8988T (cell line): ENCODE data around the gene EP300.
"Not testable (repeated sequence)": the region's sequence is repeated elsewhere in the genome, so short reads cannot be mapped to it uniquely, and the experiment has no call there.

ENCODE experiments used
- DNase-seq: peaks from one replicate; pipeline ENCODE4 v3.0.0; 2011

Gene EP300

GRCh38 chr22:41085842-41086241 lies 6.5 kb upstream of the EP300 start:
- no peak for DNase-seq

GRCh38 chr22:41091132-41092022 lies 1.0 kb upstream of the EP300 start:
- peak; percentile 92 for DNase-seq

GRCh38 chr22:41092847-41093411 lies 537 bp downstream of the EP300 start:
- DNase-seq: no peak

GRCh38 chr22:41094041-41094593 lies 1.7 kb downstream of the EP300 start:
- no peak for DNase-seq

DNA sequence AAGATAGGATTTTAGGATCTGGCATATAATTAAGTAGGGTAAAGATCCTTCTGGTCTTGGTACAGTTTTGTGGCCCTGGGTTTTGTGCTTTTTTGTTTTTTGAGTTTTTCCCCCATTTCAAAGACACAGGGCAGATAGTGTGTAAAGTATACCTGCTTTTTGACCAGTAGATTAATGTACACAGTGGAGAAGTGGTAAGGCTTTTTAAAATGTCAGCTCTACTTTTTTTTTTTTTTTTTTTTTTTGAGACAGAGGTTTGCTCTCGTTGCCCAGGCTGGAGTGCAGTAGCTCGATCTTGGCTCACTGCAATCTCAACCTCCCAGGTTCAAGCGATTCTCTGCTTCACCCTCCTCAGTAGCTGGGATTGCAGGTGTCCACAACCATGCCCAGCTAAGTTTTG lies 4.0 kb downstream of the EP300 start:
- no peak for DNase-seq

- no peak for DNase-seq
Measured at GRCh38 chr22:41096841-41097240, 4.4 kb downstream of the EP300 start.

DNA sequence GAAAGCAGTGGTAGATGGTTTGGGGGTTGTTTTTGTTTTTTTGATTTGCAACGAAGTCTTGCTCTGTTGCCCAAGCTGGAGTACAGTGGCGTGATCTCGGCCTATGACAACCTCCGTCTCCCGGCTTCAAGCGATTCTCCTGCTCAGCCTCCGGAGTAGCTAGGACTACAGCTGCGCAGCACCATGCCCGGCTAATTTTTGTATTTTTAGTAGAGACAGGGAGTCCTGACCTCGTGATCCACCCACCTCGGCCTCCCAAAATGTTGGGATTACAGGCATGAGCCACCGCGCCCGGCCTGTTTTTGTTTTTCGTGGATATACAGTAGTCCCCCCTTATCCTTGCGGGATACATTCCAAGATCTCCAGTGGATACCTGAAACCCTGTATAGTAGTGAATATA lies 6.6 kb downstream of the EP300 start:
- no peak for DNase-seq

DNA sequence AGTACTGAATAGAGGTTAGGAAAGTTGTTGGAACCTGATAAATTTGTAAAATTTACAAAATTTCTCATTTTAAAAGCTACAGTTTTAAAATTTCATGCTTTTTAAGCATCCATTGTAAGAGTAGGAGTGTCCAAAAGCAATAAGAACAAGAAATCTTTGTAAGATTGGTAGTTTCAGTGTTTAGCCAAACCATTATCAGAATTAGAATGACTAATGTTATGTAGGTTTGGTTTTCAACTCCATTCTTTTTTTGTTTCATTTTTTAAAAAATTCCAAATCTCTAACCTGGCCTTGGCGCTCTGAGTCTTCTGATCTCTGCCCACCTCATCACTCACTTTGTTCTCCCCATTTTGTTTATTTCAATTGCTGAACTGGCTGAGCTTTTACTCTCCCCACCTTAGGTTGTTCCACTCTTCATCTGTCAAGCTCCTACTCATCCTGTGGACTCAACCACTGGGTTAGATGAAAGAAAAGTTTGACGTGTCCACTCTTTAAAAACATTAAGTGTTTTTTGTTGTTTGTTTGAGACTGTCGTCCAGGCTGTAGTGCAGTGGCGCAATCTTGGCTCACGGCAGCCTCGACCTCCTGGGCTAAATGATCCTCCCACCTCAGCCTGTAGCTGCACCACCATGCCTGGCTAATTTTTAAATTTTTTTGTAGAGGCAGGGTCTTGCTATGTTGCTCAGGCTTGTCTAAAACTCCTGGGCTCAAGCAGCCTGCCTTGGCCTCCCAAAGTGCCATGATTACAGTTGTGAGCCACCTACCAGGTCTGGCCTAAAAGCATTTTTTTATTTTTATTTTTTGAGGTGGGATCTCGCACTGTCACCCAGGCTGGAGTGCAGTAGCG lies 14.0 kb downstream of the EP300 start:
- DNase-seq: no peak

- DNase-seq: not testable (repeated sequence)
Measured at GRCh38 chr22:41106969-41107325, 14.6 kb downstream of the EP300 start.

- no peak for DNase-seq
Measured at GRCh38 chr22:41110968-41111367, 18.6 kb downstream of the EP300 start.

DNA sequence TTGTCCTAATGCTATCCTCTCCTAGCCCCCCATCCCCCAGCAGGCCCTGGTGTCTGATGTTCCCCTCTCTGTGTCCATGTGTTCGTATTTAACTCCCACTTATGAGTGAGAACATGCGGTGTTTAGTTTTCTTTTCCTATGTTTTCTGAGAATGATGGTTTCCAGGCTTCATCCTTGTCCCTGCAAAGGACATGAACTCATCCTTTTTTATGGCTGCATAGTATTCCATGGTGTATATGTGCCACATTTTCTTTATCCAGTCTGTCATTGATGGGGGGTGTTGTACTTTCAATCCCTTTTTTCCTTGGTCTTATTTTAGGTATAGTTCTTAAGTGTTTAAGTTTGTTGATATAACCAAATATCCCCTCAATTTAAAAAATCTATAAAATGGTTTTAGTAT lies 23.9 kb downstream of the EP300 start:
- DNase-seq: no peak

GRCh38 chr22:41117127-41117965 lies 25.0 kb downstream of the EP300 start:
- no peak for DNase-seq

GRCh38 chr22:41123151-41123550 lies 30.8 kb downstream of the EP300 start:
- DNase-seq: no peak

- no peak for DNase-seq
Measured at GRCh38 chr22:41124086-41124485, 31.7 kb downstream of the EP300 start.

GRCh38 chr22:41127451-41127850 lies 35.1 kb downstream of the EP300 start:
- no peak for DNase-seq

DNA sequence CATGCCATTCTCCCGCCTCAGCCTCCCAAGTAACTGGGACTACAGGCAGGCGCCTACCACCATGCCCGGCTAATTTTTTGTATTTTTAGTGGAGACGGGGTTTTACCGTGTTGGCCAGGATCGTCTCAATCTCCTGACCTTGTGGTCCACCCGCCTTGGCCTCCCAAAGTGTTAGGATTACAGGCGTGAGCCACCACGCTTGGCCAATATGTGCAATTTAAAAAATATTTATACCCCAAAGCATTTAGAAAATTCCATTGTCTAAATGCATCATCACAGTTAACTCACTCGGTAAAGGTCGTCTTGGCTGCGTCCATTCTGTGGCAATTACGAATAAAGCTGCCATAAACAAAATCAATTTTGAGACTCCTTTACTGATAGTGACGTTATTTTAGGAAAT lies 36.2 kb downstream of the EP300 start:
- DNase-seq: no peak

DNA sequence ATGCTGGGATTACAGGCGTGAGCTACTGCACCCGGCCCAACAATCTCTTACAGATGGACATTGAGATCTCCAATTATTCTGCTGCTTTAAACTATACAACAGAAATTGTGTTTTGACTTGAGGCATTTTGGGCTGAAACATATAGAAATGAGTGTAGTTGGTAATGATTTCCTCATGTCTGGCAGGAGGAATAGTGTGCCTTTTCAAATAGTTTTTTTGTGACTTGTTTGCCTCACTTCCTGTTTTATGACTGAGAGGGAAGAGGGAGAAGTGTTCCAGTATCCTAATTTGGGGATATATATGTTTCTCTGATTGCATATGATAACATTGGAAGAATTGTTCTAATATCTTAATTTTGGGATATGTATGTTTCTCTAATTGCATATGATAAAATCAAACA lies 40.2 kb downstream of the EP300 start:
- no peak for DNase-seq

- DNase-seq: no peak
Measured at GRCh38 chr22:41140365-41140957, 48.1 kb downstream of the EP300 start.

DNA sequence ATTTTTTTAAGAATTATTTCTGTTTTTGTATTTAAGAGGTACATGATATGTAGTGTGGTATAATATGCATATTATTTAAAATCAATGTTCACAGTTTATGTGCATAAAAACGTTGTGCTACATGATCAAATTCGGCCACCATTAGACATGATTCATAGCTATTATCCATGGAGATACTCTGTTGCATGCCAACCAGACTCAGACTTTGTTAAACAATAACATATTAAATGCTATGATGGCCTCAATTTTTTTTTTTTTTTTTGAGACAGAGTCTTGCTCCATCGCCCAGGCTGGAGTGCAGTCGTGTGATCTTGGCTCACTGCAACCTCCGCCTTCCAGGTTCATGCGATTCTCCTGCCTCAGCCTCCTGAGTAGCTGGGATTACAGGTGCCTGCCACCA lies 53.5 kb downstream of the EP300 start:
- not testable (repeated sequence) for DNase-seq

DNA sequence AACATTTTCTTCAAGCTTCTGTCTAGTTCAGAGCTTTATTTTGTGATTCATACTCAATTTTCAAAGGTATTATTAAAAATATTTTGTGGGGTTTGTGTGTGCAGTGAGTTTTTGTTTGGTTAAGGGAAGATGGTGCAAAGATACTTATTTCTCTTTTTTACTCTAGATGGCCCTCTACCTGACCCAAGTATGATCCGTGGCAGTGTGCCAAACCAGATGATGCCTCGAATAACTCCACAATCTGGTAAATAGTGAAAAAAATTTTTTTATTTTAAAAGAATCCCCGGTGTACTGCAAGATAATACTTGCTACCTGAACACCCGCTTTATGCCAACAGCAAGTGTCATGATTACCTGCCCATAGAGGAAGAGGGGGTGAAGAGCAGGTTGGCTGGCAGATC lies 54.2 kb downstream of the EP300 start:
- DNase-seq: no peak

DNA sequence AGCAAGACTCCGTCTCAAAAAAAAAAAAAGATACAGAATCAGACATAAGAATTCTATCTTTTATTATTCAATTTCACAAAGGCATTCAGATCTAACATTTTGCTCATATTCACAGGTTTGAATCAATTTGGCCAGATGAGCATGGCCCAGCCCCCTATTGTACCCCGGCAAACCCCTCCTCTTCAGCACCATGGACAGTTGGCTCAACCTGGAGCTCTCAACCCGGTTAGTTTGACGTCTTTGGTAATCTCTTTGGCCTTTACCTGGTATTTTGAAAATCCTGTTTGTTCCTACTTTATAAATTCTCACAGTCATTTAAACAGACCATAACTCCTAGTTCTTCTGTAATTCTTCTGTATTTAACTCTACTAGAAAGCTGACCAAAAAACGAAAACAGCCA lies 55.3 kb downstream of the EP300 start:
- no peak for DNase-seq

- DNase-seq: no peak
Measured at GRCh38 chr22:41152902-41153301, 60.5 kb downstream of the EP300 start.
